Naive thymus-derived CD8-positive, alpha-beta T cell (primary cell): ENCODE data around the gene CELF1. TPM values are rescaled to one million over a fixed set of nuclear protein-coding genes. Genes with fewer than 3 reads are reported as not detected.

Experiments used
- ATAC-seq, 2 donors: fragments of 150-1000 bp; cut with Tn5 transposase in 1 of 2; sonication (Bioruptor Pico), chemical (Tn5 transposase) in 1 of 2; 1 replicate in 1 of 2; 2 replicates in 1 of 2; pipeline ENCODE4 v1.10.0; 2021; ENCODE audit warnings: mild to moderate bottlenecking in 2 of 2, moderate library complexity in 2 of 2
- POLR2A ChIA-PET: fragments of 350-600 bp; sonication (Branson Sonifier 250); formaldehyde crosslinking; loops from one replicate; lab custom pipeline; 2021; ENCODE audit warnings: antibody characterized with exemption; lab: Charles Lee
- DNase-seq, 10 donors: peaks; one replicate each; pipeline versions ENCODE4 v3.0.0 to v3.0.0-alpha.2; 2020 to 2022
- H3K27ac Mint-ChIP-seq, 10 donors: one replicate each; pipeline ENCODE4 v1.8.0; 2020 to 2022; ENCODE audit warnings: mild to moderate bottlenecking in 10 of 10, mixed read lengths in 10 of 10, moderate library complexity in 4 of 10, inconsistent platforms in 1 of 10
- H3K27me3 Mint-ChIP-seq, 5 donors: one replicate each; pipeline ENCODE4 v1.8.0; 2021 to 2022; ENCODE audit warnings: mixed read lengths in 5 of 5
- H3K36me3 Mint-ChIP-seq, 3 donors: one replicate each; pipeline ENCODE4 v1.8.0; 2020 to 2022; ENCODE audit warnings: mixed read lengths in 3 of 3, mild to moderate bottlenecking in 2 of 3, inconsistent platforms in 1 of 3
- H3K4me1 Mint-ChIP-seq, 4 donors: one replicate each; pipeline ENCODE4 v1.8.0; 2021 to 2022; ENCODE audit warnings: mixed read lengths in 4 of 4
- H3K4me3 Mint-ChIP-seq, 10 donors: one replicate each; pipeline ENCODE4 v1.8.0; 2020 to 2022; ENCODE audit warnings: mild to moderate bottlenecking in 10 of 10, mixed read lengths in 10 of 10, moderate library complexity in 6 of 10, inconsistent platforms in 1 of 10
- H3K9me3 Mint-ChIP-seq, 9 donors: one replicate each; pipeline ENCODE4 v1.8.0; 2020 to 2022; ENCODE audit warnings: mixed read lengths in 9 of 9, mild to moderate bottlenecking in 3 of 9, inconsistent platforms in 1 of 9, moderate library complexity in 1 of 9
- polyA plus RNA-seq, 3 donors: library from polyadenylated mRNA; unstranded; fragments of 300-500 nt; fragmentation: Illumina TruSeq; gene quantifications; one replicate each; pipeline ENCODE4 v1.2.3, GENCODE V29; 2021
- total RNA-seq, 8 experiments: library from RNA in 2 of 8; stranded (reverse) in 2 of 8; gene quantifications; one replicate each; pipeline ENCODE4 v1.2.3 and lab custom pipeline; 2021 to 2026

Gene CELF1
- total and polyA plus RNA-seq, 5 experiments from 2014 or later, result 45.3 to 138 (median 79.3) TPM

DNA sequence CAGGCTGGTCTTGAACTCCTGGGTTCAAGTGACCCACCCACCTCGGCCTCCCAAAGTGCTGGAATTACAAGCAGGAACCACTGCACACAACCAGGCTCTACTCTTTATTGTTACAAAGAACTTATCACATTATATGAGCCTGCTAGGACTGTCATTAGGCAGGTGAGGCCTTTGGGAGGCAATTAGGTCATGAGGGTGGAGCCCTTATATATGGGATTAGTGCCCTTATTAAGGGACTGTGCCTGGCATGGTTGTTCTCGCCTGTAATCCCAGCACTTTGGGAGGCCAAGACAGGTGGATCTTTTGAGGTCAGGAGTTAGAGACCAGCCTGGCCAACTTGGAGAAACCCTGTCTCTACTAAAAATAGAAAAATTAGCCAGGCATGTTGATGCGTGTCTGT, 116.2 kb downstream of the CELF1 start:
- H3K36me3 Mint-ChIP-seq, result no peaks in the 10 kb centered on the region
- H3K27me3 Mint-ChIP-seq, result no peaks in the 10 kb centered on the region
- H3K4me1 Mint-ChIP-seq, result no peaks in the 10 kb centered on the region
- no peak overlapping the region for H3K27ac Mint-ChIP-seq
- DNase-seq (no peak), ATAC-seq (no peak)
- POLR2A ChIA-PET, result no interaction called here
- no peak overlapping the region for H3K4me3 Mint-ChIP-seq
- no peaks in the 10 kb centered on the region for H3K9me3 Mint-ChIP-seq

- peak overlapping the region in 1 of 10 donors; percentile 52 for H3K4me3 Mint-ChIP-seq
- POLR2A ChIA-PET, result no interaction called here
- no peaks in the 10 kb centered on the region for H3K36me3 Mint-ChIP-seq
- no peak overlapping the region for H3K27ac Mint-ChIP-seq
- H3K27me3 Mint-ChIP-seq, result no peaks in the 10 kb centered on the region
- no peaks in the 10 kb centered on the region for H3K9me3 Mint-ChIP-seq
- ATAC-seq, result no peak
- DNase-seq, result no peak
- no peaks in the 10 kb centered on the region for H3K4me1 Mint-ChIP-seq
These were observed 117.2 kb downstream of the CELF1 start for GRCh38 chr11:47435687-47436086.

DNA sequence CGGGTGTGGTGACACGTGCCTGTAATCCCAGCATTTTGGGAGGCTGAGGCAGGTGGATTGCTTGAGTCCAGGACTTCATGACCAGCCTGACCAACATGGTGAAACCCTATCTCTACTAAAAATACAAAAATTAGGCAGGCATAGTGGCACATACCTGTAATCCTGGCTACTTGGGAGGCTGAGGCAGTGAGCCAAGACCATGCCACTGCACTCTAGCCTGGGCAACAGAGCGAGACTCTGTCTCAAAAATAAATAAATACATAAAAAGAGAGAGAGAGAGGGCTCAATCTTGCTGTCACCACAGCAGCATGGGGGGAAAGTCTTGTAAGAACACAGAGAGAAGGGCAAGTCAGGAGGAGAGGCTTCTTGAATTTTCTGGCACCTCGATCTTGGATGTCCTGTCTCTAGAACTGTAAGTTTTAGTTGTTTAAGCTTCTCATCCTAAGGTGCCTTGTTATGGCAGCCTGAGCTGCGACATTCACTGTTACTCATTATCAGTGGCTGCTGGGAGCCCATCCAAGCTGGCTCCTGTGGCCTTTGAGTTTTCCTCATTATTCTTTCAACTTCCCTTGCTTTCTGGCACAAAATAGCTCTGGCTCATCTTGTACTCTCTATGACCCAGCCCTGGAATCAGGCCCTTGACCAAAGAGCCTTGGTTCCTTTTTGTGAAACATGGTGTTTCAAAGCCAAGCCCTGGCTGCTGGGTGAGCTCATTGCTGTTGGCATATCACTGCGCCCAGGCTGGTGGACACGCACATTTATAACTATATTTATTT, 118.7 kb downstream of the CELF1 start:
- Mint-ChIP-seq H3K4me1 (no peaks in the 10 kb centered on the region), H3K27me3 (no peaks in the 10 kb centered on the region), H3K27ac (no peak overlapping the region), H3K4me3 (no peak overlapping the region), H3K9me3 (no peaks in the 10 kb centered on the region), H3K36me3 (no peaks in the 10 kb centered on the region)
- DNase-seq, result no peak
- POLR2A ChIA-PET, result no interaction called here
- ATAC-seq, result no peak

DNA sequence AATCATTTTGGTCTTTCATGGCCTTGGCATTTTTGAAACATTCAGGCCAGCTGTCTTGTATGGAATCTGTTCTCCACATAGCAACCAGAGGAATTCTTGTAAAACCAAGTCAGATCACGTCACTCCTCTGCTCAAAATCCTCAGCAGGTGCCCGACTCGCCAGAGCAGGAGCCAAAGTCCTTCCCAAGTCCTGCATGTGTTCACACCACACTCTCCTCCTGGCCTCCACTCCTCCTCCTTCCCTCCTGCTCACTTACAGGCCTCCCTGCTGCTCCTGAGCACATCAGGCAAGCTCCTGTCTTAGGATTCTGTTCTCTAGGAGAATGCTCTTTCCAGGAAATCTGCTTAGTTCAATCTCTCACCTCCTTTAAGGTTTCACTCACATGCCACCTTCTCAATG, 119.8 kb downstream of the CELF1 start:
- no peak for DNase-seq
- POLR2A ChIA-PET, result no interaction called here
- Mint-ChIP-seq H3K36me3 (no peaks in the 10 kb centered on the region), H3K4me1 (no peaks in the 10 kb centered on the region), H3K27me3 (no peaks in the 10 kb centered on the region), H3K27ac (peak overlapping the region in 1 of 10 donors; percentile 4), H3K4me3 (no peak overlapping the region), H3K9me3 (no peaks in the 10 kb centered on the region)
- ATAC-seq, result no peak

DNA sequence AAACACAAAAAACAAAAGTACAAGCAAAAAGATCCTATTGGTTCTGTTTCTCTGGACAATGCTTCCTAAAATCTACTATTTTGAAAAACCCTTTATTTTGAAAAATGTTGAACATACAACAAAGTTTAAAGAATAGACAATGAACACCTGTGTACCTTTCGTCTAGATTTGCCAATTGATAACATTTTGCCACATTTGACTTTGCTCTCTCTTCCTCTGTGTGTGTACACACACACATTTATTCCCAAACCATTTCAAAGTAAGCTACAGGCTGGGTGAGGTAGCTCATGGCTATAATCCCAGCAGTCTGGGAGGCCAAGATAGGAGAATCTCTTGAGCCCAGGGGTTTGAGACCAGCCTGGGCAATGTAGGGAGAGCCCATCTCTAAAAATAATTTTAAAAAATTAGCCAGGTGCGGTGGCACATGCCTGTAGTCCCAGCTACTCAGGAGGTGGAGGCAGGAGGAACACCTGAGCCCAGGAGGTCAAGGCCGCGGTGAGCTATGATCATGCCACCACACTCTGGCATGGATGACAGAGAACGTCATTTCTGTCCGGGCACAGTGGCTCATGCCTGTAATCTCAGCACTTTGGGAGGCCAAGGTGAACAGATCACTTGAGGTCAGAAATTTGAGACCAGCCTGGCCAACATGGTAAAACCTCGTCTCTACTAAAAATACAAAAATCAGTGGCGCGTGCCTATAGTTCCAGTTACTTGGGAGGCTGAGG, 121.4 kb downstream of the CELF1 start:
- DNase-seq (no peak), ATAC-seq (no peak)
- Mint-ChIP-seq H3K27ac (no peak overlapping the region), H3K27me3 (no peaks in the 10 kb centered on the region), H3K9me3 (no peaks in the 10 kb centered on the region), H3K36me3 (no peaks in the 10 kb centered on the region), H3K4me3 (no peak overlapping the region), H3K4me1 (peaks cover 0 to 4% (median 2%) of the 10 kb centered on the region in 4 donors)
- POLR2A ChIA-PET, result interaction anchor here (0.7 kb wide), 1 partner anchor 260 kb away, joined by 3 read pairs; no protein-coding TSS in a partner anchor

DNA sequence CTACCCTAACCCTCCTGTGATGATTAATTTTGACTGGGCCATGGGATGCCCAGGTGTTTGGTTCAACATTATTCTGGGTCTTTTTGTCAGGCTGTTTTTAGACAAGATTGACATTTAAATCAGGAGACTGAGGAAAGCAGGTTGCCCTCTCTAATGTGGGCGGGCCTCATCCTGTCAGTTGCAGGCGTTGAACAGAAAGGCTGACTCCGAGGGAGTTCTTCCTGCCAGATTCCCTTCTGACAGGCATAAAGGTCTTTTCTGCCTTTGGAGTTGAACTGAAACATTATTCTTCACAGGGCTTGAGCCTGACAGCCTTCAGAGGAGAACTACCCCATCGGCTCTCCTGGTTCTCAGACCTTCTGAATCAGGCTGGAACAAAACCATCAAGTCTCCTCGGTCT, 122.4 kb downstream of the CELF1 start:
- no peak for ATAC-seq
- Mint-ChIP-seq H3K27me3 (no peaks in the 10 kb centered on the region), H3K27ac (no peak overlapping the region), H3K4me1 (peaks cover 6 to 13% (median 11%) of the 10 kb centered on the region in 4 donors), H3K36me3 (no peaks in the 10 kb centered on the region), H3K4me3 (no peak overlapping the region), H3K9me3 (no peaks in the 10 kb centered on the region)
- POLR2A ChIA-PET, result no interaction called here
- DNase-seq, result peak in 1 of 10 donors; percentile 15

DNA sequence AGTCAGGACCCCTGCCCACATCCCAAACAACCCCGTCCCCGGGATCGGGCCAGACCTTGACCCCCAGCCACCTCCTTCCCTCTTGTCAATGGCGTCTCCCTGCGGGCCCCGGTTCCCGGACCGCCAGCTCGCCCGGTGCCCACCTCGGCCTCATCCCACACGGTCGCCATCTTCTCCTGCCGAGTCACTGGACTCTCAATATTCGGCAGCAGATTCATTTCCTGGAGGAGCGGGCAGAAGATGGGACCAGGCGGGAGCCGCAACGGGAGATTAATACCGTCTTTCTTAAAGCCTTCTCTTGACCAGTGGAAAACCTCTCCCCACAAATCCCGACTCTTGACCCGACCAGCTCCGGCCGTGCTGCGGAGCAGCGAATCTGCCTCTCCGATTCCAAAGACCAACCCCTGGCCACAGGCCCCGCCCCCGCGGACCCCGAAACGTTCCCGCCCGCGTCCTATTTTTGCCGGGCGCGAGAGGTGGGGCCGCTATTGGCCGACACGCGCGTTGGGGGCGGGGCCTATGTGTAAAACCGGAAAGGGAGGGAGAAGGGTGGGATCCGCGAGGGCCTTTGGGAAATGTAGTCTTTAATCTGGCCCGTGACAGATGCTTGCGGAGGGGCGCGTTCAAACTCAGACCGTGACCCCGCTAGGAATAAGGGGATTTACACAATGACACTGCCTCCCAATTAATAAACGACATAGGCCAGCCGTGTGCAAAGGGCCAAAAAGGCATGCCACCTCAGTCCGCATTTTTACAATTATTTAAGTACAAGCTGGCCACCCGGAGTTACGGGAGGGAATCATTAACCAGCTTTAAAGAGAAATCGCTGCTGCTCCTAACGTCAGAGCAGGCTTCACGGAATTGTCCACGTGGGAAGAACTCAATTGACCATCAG, 126.6 kb downstream of the CELF1 start, which contains the start of gene PSMC3:
Gene PSMC3, minus strand, starts transcription at position 378 of the 895 bp plus-strand sequence. Its CDS starts 160 bp downstream, at position 218.
- POLR2A ChIA-PET, result interaction anchor here (0.8 to 4.1 kb wide), 15 partner anchors 9 to 421 kb away, joined by 3 to 36 read pairs (median 5); partner anchors contain the start of genes CELF1, DDB2, KBTBD4 and MADD
- Mint-ChIP-seq H3K9me3 (no peaks in the 10 kb centered on the region), H3K27ac (peak within 1 kb of the TSS; percentile 97 to 100 (median 98)), H3K4me3 (peak within 1 kb of the TSS; percentile 98 to 100 (median 99)), H3K36me3 (peaks cover 0 to 35% (median 6%) of the 10 kb centered on the region in 3 donors), H3K4me1 (peaks cover 13 to 30% (median 29%) of the 10 kb centered on the region in 4 donors), H3K27me3 (no peaks in the 10 kb centered on the region)
- peak; percentile 96 to 97 for ATAC-seq
- DNase-seq, result peak; percentile 94 to 99 (median 98)

DNA sequence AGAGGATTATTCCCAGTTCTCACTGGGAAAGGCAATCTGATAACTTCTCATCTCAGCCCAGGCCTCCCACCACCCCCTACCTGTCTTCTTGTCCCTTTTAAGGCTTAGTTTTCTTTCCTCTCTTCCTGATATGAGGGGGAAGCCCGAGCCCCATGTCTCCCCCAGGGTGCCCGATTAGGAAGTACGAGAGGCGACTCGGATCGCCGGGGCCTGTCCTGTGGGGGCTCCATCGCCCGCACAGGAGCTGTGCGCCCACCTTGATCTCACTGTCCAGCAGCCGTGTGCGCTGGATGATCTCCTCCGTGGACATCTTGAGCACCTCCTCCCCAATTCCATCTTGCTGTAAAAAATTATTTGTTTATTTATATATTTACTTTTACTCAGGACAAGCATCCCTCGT, 127.3 kb downstream of the CELF1 start:
- ATAC-seq (no peak), DNase-seq (peak in 1 of 10 donors; percentile 41)
- POLR2A ChIA-PET, result interaction anchor here (1.0 to 4.1 kb wide), 11 partner anchors 9 to 422 kb away, joined by 3 to 36 read pairs (median 5); partner anchors contain the start of genes CELF1, DDB2, KBTBD4 and NDUFS3
- Mint-ChIP-seq H3K36me3 (peaks cover 0 to 41% (median 6%) of the 10 kb centered on the region in 3 donors), H3K27ac (peak overlapping the region; percentile 53 to 100 (median 98)), H3K27me3 (no peaks in the 10 kb centered on the region), H3K4me1 (peaks cover 13 to 30% (median 29%) of the 10 kb centered on the region in 4 donors), H3K4me3 (peak overlapping the region; percentile 98 to 100 (median 99)), H3K9me3 (no peaks in the 10 kb centered on the region)

- Mint-ChIP-seq H3K36me3 (peaks cover 0 to 71% (median 17%) of the 10 kb centered on the region in 3 donors), H3K9me3 (no peaks in the 10 kb centered on the region), H3K4me3 (no peak overlapping the region), H3K27ac (peak overlapping the region in 4 of 10 donors; percentile 8 to 67 (median 30)), H3K27me3 (no peaks in the 10 kb centered on the region), H3K4me1 (peaks cover 0 to 3% (median 2%) of the 10 kb centered on the region in 4 donors)
- DNase-seq (no peak), ATAC-seq (peak in 1 of 2 donors; percentile 16)
- POLR2A ChIA-PET, result interaction anchor here (0.6 to 3.4 kb wide), 4 partner anchors 8 to 527 kb away, joined by 3 to 17 read pairs (median 8); partner anchors contain the start of genes PSMC3 and SLC39A13
These were observed 134.3 kb downstream of the CELF1 start for GRCh38 chr11:47418454-47419259.

DNA sequence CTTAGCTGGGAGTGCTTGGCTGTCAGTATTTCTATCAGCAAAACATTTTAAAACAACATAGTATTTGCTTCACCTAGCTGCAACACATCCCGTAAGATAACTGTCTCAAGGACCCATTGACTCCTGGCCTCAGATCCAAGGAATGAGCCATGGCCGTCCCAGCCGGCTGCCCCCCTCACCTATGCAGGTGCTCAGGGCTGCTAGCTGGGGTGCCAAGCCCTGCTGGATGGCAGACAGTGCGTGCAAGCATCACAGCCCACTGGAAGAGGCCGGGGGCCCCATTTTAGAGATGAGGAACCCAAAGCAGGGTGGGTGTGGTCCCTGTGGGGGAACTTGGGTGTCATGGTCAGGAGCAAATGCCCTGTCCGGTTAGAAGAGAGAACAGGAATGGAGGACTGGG, 135.2 kb downstream of the CELF1 start:
- H3K27ac Mint-ChIP-seq, result peak overlapping the region in 5 of 10 donors; percentile 18 to 67 (median 40)
- H3K4me3 Mint-ChIP-seq, result no peak overlapping the region
- ATAC-seq (no peak), DNase-seq (no peak)
- peaks cover 0 to 3% (median 1%) of the 10 kb centered on the region in 4 donors for H3K4me1 Mint-ChIP-seq
- no peaks in the 10 kb centered on the region for H3K9me3 Mint-ChIP-seq
- peaks cover 0 to 68% (median 14%) of the 10 kb centered on the region in 3 donors for H3K36me3 Mint-ChIP-seq
- POLR2A ChIA-PET, result interaction anchor here (1.7 to 3.4 kb wide), 3 partner anchors 8 to 10 kb away, joined by 5 to 17 read pairs (median 12); partner anchors contain the start of genes PSMC3 and SLC39A13
- H3K27me3 Mint-ChIP-seq, result no peaks in the 10 kb centered on the region

DNA sequence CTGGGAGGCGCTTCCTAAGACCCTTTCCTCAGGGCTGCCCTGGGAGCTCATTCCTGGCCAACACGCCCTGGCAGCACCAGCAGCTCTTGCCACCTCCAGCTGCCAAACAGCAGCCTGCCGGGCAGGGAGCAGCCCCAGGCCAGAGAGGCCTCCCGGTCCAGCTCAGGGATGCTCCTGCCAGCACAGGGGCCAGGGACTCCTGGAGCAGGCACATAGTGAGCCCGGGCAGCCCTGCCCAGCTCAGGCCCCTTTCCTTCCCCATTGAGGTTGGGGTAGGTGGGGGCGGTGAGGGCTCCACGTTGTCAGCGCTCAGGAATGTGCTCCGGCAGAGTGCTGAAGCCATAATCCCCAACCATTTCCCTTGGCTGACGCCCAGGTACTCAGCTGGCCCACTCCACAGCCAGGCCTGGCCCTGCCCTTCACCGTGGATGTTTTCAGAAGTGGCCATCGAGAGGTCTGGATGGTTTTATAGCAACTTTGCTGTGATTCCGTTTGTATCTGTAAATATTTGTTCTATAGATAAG, 136.9 kb downstream of the CELF1 start:
- ATAC-seq, result no peak
- POLR2A ChIA-PET, result interaction anchor here (3.4 kb wide), 1 partner anchor 10 kb away, joined by 17 read pairs; the partner anchor contains the start of gene PSMC3
- Mint-ChIP-seq H3K4me1 (peaks cover 0 to 5% (median 2%) of the 10 kb centered on the region in 4 donors), H3K9me3 (no peaks in the 10 kb centered on the region), H3K27me3 (no peaks in the 10 kb centered on the region), H3K27ac (no peak overlapping the region), H3K4me3 (no peak overlapping the region), H3K36me3 (peaks cover 0 to 58% (median 13%) of the 10 kb centered on the region in 3 donors)
- DNase-seq, result no peak
